ENCODE measurements around the gene CIPC.

The CIPC gene

GRCh38 chr14:77153802-77154201 is 55.7 kb downstream of the CIPC start:
- H3K27ac ChIP-seq (replicated peaks; ENCODE audit: low read length) = no peak overlapping the region
- peaks cover 0 to 3% (median 0%) of the 10 kb centered on the region in 3 experiments for H3K27me3 ChIP-seq (ENCODE audit: control insufficient read depth in 3 of 3, insufficient read depth in 3 of 3, low read depth in 1 of 3, low read length in 3 of 3)
- H3K23ac ChIP-seq (ENCODE audit: low read depth, low read length, poor library complexity) = no peak overlapping the region
- no peak overlapping the region for H2BK5ac ChIP-seq (ENCODE audit: low read length)
- H3K79me1 ChIP-seq (ENCODE audit: low read depth, low read length) = no peaks in the 10 kb centered on the region
- no peak overlapping the region for H2AK5ac ChIP-seq (ENCODE audit: low read depth, low read length)
- H3K4me3 ChIP-seq (ENCODE audit: low read length in 2 of 2) = no peak overlapping the region
- H3K36me3 ChIP-seq (replicated peaks in 1 of 2; ENCODE audit: control insufficient read depth in 2 of 2, insufficient read depth in 2 of 2, low read length in 2 of 2) = no peaks in the 10 kb centered on the region
- no peak overlapping the region for H2AFZ ChIP-seq (ENCODE audit: low read length)
- H3K14ac ChIP-seq (ENCODE audit: low read length) = no peak overlapping the region
- peaks cover 13 to 20% of the 10 kb centered on the region in 2 donors for H3K4me1 ChIP-seq (ENCODE audit: control insufficient read depth in 2 of 2, insufficient read depth in 1 of 2, low read depth in 1 of 2, low read length in 2 of 2)
- WGBS, 2 donors (ENCODE audit: extremely low coverage in 2 of 2, insufficient read length in 2 of 2, insufficient replicate concordance in 1 of 2) = no CpG with 5 or more reads among the region's 3 CpGs
- no peak overlapping the region for H4K8ac ChIP-seq (ENCODE audit: low read depth, low read length)
- H2BK15ac ChIP-seq (ENCODE audit: low read length) = no peak overlapping the region
- no peak overlapping the region for H2BK12ac ChIP-seq (ENCODE audit: low read length)
- H3K9me3 ChIP-seq (replicated peaks in 1 of 2; ENCODE audit: control insufficient read depth in 2 of 2, insufficient read depth in 1 of 2, low read depth in 1 of 2, low read length in 2 of 2) = no peaks in the 10 kb centered on the region
- no peak overlapping the region for H2BK120ac ChIP-seq (ENCODE audit: low read depth, low read length)
- H3K9ac ChIP-seq (ENCODE audit: low read depth, low read length, poor library complexity) = no peak overlapping the region
- H4K91ac ChIP-seq (ENCODE audit: low read depth, low read length, poor library complexity) = no peak overlapping the region
- H3K4me2 ChIP-seq (ENCODE audit: insufficient read depth, low read length, poor library complexity, severe bottlenecking) = no peak overlapping the region
- H3K4ac ChIP-seq (ENCODE audit: low read length) = no peak overlapping the region
- DNase-seq (ENCODE audit: low spot score) = no peak
- H3K18ac ChIP-seq (ENCODE audit: low read length) = no peak overlapping the region

GRCh38 chr14:77154421-77154820 is 56.4 kb downstream of the CIPC start:
- no peaks in the 10 kb centered on the region for H3K9me3 ChIP-seq (replicated peaks in 1 of 2; ENCODE audit: control insufficient read depth in 2 of 2, insufficient read depth in 1 of 2, low read depth in 1 of 2, low read length in 2 of 2)
- H4K8ac ChIP-seq (ENCODE audit: low read depth, low read length) = no peak overlapping the region
- no peak overlapping the region for H2BK120ac ChIP-seq (ENCODE audit: low read depth, low read length)
- H4K91ac ChIP-seq (ENCODE audit: low read depth, low read length, poor library complexity) = no peak overlapping the region
- H3K4me3 ChIP-seq (ENCODE audit: low read length in 2 of 2) = no peak overlapping the region
- H2BK5ac ChIP-seq (ENCODE audit: low read length) = no peak overlapping the region
- H2AK5ac ChIP-seq (ENCODE audit: low read depth, low read length) = no peak overlapping the region
- no peak overlapping the region for H2BK12ac ChIP-seq (ENCODE audit: low read length)
- no peak overlapping the region for H3K14ac ChIP-seq (ENCODE audit: low read length)
- no peak overlapping the region for H3K4ac ChIP-seq (ENCODE audit: low read length)
- no peak overlapping the region for H2AFZ ChIP-seq (ENCODE audit: low read length)
- H3K9ac ChIP-seq (ENCODE audit: low read depth, low read length, poor library complexity) = no peak overlapping the region
- no peak overlapping the region for H3K18ac ChIP-seq (ENCODE audit: low read length)
- no peak for DNase-seq (ENCODE audit: low spot score)
- no peaks in the 10 kb centered on the region for H3K36me3 ChIP-seq (replicated peaks in 1 of 2; ENCODE audit: control insufficient read depth in 2 of 2, insufficient read depth in 2 of 2, low read length in 2 of 2)
- H3K23ac ChIP-seq (ENCODE audit: low read depth, low read length, poor library complexity) = no peak overlapping the region
- H3K4me1 ChIP-seq (ENCODE audit: control insufficient read depth in 2 of 2, insufficient read depth in 1 of 2, low read depth in 1 of 2, low read length in 2 of 2) = peaks cover 17 to 22% of the 10 kb centered on the region in 2 donors
- no peak overlapping the region for H3K27ac ChIP-seq (replicated peaks; ENCODE audit: low read length)
- H2BK15ac ChIP-seq (ENCODE audit: low read length) = no peak overlapping the region
- no CpG with 5 or more reads among the region's 7 CpGs for WGBS, 2 donors (ENCODE audit: extremely low coverage in 2 of 2, insufficient read length in 2 of 2, insufficient replicate concordance in 1 of 2)
- no peaks in the 10 kb centered on the region for H3K79me1 ChIP-seq (ENCODE audit: low read depth, low read length)
- peaks cover 0 to 3% (median 0%) of the 10 kb centered on the region in 3 experiments for H3K27me3 ChIP-seq (ENCODE audit: control insufficient read depth in 3 of 3, insufficient read depth in 3 of 3, low read depth in 1 of 3, low read length in 3 of 3)
- no peak overlapping the region for H3K4me2 ChIP-seq (ENCODE audit: insufficient read depth, low read length, poor library complexity, severe bottlenecking)

- H3K27me3 ChIP-seq (ENCODE audit: control insufficient read depth in 3 of 3, insufficient read depth in 3 of 3, low read depth in 1 of 3, low read length in 3 of 3) = peaks cover 0 to 3% (median 0%) of the 10 kb centered on the region in 3 experiments
- no peak overlapping the region for H2BK15ac ChIP-seq (ENCODE audit: low read length)
- H2AK5ac ChIP-seq (ENCODE audit: low read depth, low read length) = no peak overlapping the region
- no peaks in the 10 kb centered on the region for H3K9me3 ChIP-seq (replicated peaks in 1 of 2; ENCODE audit: control insufficient read depth in 2 of 2, insufficient read depth in 1 of 2, low read depth in 1 of 2, low read length in 2 of 2)
- H3K79me1 ChIP-seq (ENCODE audit: low read depth, low read length) = no peaks in the 10 kb centered on the region
- no peak overlapping the region for H3K4me2 ChIP-seq (ENCODE audit: insufficient read depth, low read length, poor library complexity, severe bottlenecking)
- H3K9ac ChIP-seq (ENCODE audit: low read depth, low read length, poor library complexity) = no peak overlapping the region
- no peak overlapping the region for H2BK12ac ChIP-seq (ENCODE audit: low read length)
- H3K23ac ChIP-seq (ENCODE audit: low read depth, low read length, poor library complexity) = no peak overlapping the region
- no peak overlapping the region for H2AFZ ChIP-seq (ENCODE audit: low read length)
- H4K8ac ChIP-seq (ENCODE audit: low read depth, low read length) = no peak overlapping the region
- H3K36me3 ChIP-seq (replicated peaks in 1 of 2; ENCODE audit: control insufficient read depth in 2 of 2, insufficient read depth in 2 of 2, low read length in 2 of 2) = no peaks in the 10 kb centered on the region
- H3K4me3 ChIP-seq (ENCODE audit: low read length in 2 of 2) = no peak overlapping the region
- H4K91ac ChIP-seq (ENCODE audit: low read depth, low read length, poor library complexity) = no peak overlapping the region
- H3K4ac ChIP-seq (ENCODE audit: low read length) = no peak overlapping the region
- no peak overlapping the region for H2BK120ac ChIP-seq (ENCODE audit: low read depth, low read length)
- no peak overlapping the region for H2BK5ac ChIP-seq (ENCODE audit: low read length)
- no peak overlapping the region for H3K14ac ChIP-seq (ENCODE audit: low read length)
- no peak overlapping the region for H3K27ac ChIP-seq (replicated peaks; ENCODE audit: low read length)
- peak overlapping the region; percentile 2 for H3K18ac ChIP-seq (ENCODE audit: low read length)
- DNase-seq (ENCODE audit: low spot score) = no peak
- WGBS, 2 donors (ENCODE audit: extremely low coverage in 2 of 2, insufficient read length in 2 of 2, insufficient replicate concordance in 1 of 2) = no CpG with 5 or more reads among the region's 2 CpGs
- H3K4me1 ChIP-seq (ENCODE audit: control insufficient read depth in 2 of 2, insufficient read depth in 1 of 2, low read depth in 1 of 2, low read length in 2 of 2) = peaks cover 17 to 22% of the 10 kb centered on the region in 2 donors
These were observed 57.0 kb downstream of the CIPC start for GRCh38 chr14:77155083-77155482.

- Histone ChIP-seq H2AK5ac (ENCODE audit: low read depth, low read length) (peak overlapping the region; percentile 10), H4K8ac (ENCODE audit: low read depth, low read length) (no peak overlapping the region), H3K27me3 (ENCODE audit: control insufficient read depth in 3 of 3, insufficient read depth in 3 of 3, low read depth in 1 of 3, low read length in 3 of 3) (peaks cover 0 to 12% (median 0%) of the 10 kb centered on the region in 3 experiments), H2BK15ac (ENCODE audit: low read length) (no peak overlapping the region), H3K23ac (ENCODE audit: low read depth, low read length, poor library complexity) (no peak overlapping the region), H2AFZ (ENCODE audit: low read length) (peak overlapping the region; percentile 68), H3K27ac (replicated peaks; ENCODE audit: low read length) (peak overlapping the region; percentile 68), H2BK12ac (ENCODE audit: low read length) (no peak overlapping the region), H3K79me1 (ENCODE audit: low read depth, low read length) (no peaks in the 10 kb centered on the region), H2BK120ac (ENCODE audit: low read depth, low read length) (no peak overlapping the region), H3K36me3 (replicated peaks in 1 of 2; ENCODE audit: control insufficient read depth in 2 of 2, insufficient read depth in 2 of 2, low read length in 2 of 2) (no peaks in the 10 kb centered on the region), H2BK5ac (ENCODE audit: low read length) (no peak overlapping the region), H3K18ac (ENCODE audit: low read length) (peak overlapping the region; percentile 84), H3K14ac (ENCODE audit: low read length) (peak overlapping the region; percentile 22), H3K4me3 (ENCODE audit: low read length in 2 of 2) (peak overlapping the region in 1 of 2 donors; percentile 35), H4K91ac (ENCODE audit: low read depth, low read length, poor library complexity) (no peak overlapping the region), H3K9me3 (replicated peaks in 1 of 2; ENCODE audit: control insufficient read depth in 2 of 2, insufficient read depth in 1 of 2, low read depth in 1 of 2, low read length in 2 of 2) (no peaks in the 10 kb centered on the region), H3K4ac (ENCODE audit: low read length) (no peak overlapping the region), H3K4me1 (ENCODE audit: control insufficient read depth in 2 of 2, insufficient read depth in 1 of 2, low read depth in 1 of 2, low read length in 2 of 2) (peaks cover 17 to 22% of the 10 kb centered on the region in 2 donors), H3K4me2 (ENCODE audit: insufficient read depth, low read length, poor library complexity, severe bottlenecking) (no peak overlapping the region), H3K9ac (ENCODE audit: low read depth, low read length, poor library complexity) (no peak overlapping the region)
- no peak for DNase-seq (ENCODE audit: low spot score)
- no CpG with 5 or more reads among the region's 11 CpGs for WGBS, 2 donors (ENCODE audit: extremely low coverage in 2 of 2, insufficient read length in 2 of 2, insufficient replicate concordance in 1 of 2)
These were observed 59.7 kb downstream of the CIPC start for GRCh38 chr14:77157740-77158139.
